SJCRH30 (cell line): ENCODE data around the gene GNAS. TPM values are rescaled to one million over a fixed set of nuclear protein-coding genes. Genes with fewer than 3 reads are reported as not detected.

Experiments
- DNase-seq, 2 experiments: peaks; one replicate each; pipeline ENCODE4 v3.0.0-alpha.2; 2015 to 2020
- H3K27ac ChIP-seq: fragments of 250-450 bp; sonication (Bioruptor Pico); 2 replicates; pipeline ENCODE4 v1.5.1; 2020; ENCODE audit warnings: mild to moderate bottlenecking, moderate library complexity
- H3K27me3 ChIP-seq: fragments of 250-450 bp; sonication (Bioruptor Pico); 2 replicates; pipeline ENCODE4 v1.5.1; 2020; ENCODE audit warnings: mild to moderate bottlenecking, moderate library complexity
- H3K36me3 ChIP-seq: fragments of 250-450 bp; sonication (Bioruptor Pico); 2 replicates; pipeline ENCODE4 v1.5.1; 2020; ENCODE audit warnings: mild to moderate bottlenecking, moderate library complexity
- H3K4me1 ChIP-seq: fragments of 250-450 bp; sonication (Bioruptor Pico); 2 replicates; pipeline ENCODE4 v1.5.1; 2020; ENCODE audit warnings: mild to moderate bottlenecking, moderate library complexity
- H3K4me3 ChIP-seq: fragments of 250-450 bp; sonication (Bioruptor Pico); 2 replicates; pipeline ENCODE4 v1.5.1; 2020; ENCODE audit warnings: mild to moderate bottlenecking, moderate library complexity
- H3K9me3 ChIP-seq: fragments of 250-450 bp; sonication (Bioruptor Pico); replicated peaks from 2 replicates; pipeline ENCODE4 v1.5.1; 2020; ENCODE audit warnings: mild to moderate bottlenecking, moderate library complexity
- total RNA-seq: library from RNA; depleted of rRNA; stranded (reverse); fragments of >200 nt; shearing (Covaris generic); gene quantifications from 2 replicates; pipeline ENCODE4 v1.2.3, GENCODE V29; 2014

Gene GNAS
- total RNA-seq, 1 experiment from 2014 or later: 2,094 TPM

DNA sequence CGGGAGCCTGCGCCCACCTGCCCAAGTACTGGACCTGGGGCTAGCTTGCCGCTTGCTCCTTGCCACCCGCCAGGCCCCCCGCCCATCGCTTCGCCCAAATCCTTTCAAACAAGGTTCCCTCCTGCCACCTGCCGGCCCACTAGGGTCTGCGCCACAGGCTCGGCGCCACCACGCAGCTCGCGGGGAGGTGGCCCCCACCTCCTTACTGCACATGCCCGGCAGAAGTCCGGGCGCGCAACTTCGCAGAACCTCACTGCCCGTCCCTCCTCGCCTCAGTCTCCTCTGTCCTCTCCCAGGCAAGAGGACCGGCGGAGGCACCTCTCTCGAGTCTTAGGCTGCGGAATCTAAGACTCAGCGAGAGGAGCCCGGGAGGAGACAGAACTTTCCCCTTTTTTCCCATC, 13.0 kb upstream of the GNAS start:
- H3K27me3 ChIP-seq: no peaks in the 10 kb centered on the region; the same call in 1 of the 2 replicates

DNA sequence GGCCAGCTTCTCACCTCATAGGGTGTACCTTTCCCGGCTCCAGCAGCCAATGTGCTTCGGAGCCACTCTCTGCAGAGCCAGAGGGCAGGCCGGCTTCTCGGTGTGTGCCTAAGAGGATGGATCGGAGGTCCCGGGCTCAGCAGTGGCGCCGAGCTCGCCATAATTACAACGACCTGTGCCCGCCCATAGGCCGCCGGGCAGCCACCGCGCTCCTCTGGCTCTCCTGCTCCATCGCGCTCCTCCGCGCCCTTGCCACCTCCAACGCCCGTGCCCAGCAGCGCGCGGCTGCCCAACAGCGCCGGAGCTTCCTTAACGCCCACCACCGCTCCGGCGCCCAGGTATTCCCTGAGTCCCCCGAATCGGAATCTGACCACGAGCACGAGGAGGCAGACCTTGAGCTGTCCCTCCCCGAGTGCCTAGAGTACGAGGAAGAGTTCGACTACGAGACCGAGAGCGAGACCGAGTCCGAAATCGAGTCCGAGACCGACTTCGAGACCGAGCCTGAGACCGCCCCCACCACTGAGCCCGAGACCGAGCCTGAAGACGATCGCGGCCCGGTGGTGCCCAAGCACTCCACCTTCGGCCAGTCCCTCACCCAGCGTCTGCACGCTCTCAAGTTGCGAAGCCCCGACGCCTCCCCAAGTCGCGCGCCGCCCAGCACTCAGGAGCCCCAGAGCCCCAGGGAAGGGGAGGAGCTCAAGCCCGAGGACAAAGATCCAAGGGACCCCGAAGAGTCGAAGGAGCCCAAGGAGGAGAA, 12.3 kb upstream of the GNAS start:
- DNase-seq: no peak
- Histone ChIP-seq H3K27me3 (no peaks in the 10 kb centered on the region), H3K36me3 (no peaks in the 10 kb centered on the region), H3K27ac (no peak overlapping the region), H3K4me1 (no peaks in the 10 kb centered on the region), H3K9me3 (no peaks in the 10 kb centered on the region), H3K4me3 (peak overlapping the region; percentile 36)

More for the DNA sequence above, 13.0 kb upstream of the GNAS start:
- Histone ChIP-seq H3K9me3 (no peaks in the 10 kb centered on the region), H3K27ac (no peak overlapping the region), H3K4me3 (peak overlapping the region; percentile 36), H3K4me1 (no peaks in the 10 kb centered on the region), H3K36me3 (no peaks in the 10 kb centered on the region)
- DNase-seq: peak; percentile 79 to 80

DNA sequence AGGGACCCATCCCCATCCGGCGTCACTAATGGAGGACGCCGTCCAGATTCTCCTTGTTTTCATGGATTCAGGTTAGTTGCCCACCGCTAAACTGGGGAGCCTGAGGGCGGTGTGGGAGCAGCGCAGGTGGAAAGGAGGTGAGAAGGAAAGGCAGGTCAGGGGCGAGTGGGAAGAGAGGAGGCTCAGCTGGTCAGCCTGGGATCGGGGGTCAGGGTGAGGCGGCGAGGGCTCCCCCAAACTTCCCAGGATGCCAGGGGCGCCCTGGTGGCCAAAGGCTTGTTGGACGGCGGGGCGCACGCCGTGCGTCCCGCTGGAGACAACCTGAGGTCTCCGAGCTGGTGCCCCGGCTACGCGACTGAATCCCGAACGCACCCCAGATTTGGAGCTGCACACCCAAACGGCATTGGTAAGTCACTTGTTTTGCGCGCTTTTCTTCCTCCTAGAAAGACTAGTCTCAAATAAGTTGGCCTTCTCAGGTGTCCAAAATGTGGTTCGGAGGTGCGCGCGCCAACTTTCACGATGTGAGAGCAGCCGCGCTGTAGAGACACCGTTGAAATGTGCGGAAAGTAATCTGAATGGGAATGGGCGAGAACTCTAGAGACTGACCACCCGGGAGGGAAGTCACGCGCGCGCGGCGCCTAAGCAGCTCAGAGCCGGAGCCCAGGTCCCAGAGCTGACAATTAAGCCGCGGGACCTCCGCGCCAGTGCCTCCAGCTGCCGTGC, 11.5 kb upstream of the GNAS start:
- no peak for DNase-seq
- Histone ChIP-seq H3K4me3 (no peak overlapping the region), H3K36me3 (no peaks in the 10 kb centered on the region), H3K4me1 (no peaks in the 10 kb centered on the region), H3K27me3 (no peaks in the 10 kb centered on the region), H3K27ac (no peak overlapping the region), H3K9me3 (no peaks in the 10 kb centered on the region)

DNA sequence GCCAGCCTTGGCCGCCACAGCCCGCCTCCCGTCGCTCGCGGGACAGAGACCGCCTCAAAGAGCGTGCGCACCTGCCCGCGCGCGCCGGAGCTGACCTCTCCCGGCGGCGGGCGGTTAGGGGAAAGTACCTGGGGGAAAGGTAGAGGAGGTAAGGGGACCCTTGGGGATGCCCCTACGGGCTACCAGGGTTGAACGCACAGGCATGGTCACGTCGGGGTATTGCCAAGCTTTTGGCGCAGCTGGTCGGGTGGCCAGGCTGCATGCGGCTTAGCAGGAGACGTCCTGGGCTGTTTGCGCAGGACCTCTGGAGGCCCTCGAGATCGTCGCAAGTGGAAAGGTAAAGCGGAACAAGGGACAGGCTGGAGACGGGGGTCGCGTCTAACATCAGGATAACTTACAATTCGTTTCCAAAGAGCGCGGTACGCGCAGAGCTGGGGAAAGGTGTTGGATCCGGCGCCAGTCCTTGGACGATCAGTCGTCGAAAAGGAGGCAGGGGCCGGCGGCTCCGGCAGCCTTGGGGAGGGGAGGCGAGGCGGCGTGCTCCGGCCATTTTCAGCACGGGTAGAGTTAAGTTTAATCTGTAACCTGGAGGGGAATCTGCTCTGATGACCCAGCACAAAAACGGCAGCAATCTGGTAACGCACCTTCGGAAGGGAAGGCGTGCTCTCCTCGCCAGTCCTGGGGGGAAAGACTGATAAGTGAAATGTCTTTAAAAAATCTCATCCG, 10.8 kb upstream of the GNAS start:
- no peak for DNase-seq
- H3K36me3 ChIP-seq: no peaks in the 10 kb centered on the region
- H3K4me3 ChIP-seq: no peak overlapping the region
- no peak overlapping the region for H3K27ac ChIP-seq
- H3K9me3 ChIP-seq: no peaks in the 10 kb centered on the region
- H3K4me1 ChIP-seq: no peaks in the 10 kb centered on the region
- 0 out of 2 replicates have a peak, but pooled peaks cover 5% of the 10 kb centered on the region for H3K27me3 ChIP-seq

DNA sequence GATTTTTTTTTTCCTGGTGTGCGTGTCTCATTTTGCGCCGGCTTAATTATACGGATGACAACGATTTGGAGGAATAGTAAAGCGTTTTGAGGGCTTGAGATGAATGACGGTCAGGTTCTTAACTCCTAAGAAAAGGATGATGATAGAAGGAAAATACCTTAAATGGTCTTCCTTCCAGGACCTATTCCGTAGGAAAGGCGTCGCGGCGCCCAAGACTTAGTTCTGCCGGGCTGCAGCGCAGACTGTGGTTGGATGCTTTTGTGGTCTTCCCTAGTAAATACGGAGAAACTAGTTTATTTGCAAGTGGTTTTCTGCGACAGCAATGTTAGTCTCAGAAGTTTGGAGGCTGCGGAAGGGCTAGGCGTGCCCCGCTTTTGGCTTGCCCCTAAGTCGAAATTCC, 10.2 kb upstream of the GNAS start:
- DNase-seq: no peak
- Histone ChIP-seq H3K36me3 (no peaks in the 10 kb centered on the region), H3K4me1 (no peaks in the 10 kb centered on the region), H3K9me3 (no peaks in the 10 kb centered on the region), H3K4me3 (no peak overlapping the region), H3K27ac (no peak overlapping the region), H3K27me3 (0 out of 2 replicates have a peak, but pooled peaks cover 5% of the 10 kb centered on the region)

DNA sequence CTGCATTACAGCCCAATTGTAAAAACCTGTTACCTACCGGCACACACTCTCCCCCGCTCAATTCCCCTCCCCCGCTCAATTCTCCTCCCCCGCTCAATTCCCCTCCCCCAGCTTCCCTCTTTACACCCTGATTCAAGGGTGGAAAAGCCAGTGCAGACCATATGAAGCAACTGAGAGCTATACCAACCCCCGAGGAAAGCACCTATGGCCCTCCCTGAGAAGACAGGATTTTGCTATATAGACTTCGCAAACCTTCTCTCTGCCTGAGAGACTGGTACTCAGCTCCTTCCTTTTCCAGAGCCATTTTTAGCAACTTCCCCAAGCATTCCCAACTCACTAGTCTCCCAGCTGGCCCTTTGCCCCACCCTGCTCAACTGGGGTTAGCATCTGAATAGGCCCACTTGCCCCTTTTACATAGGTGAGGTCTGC, 9.4 kb upstream of the GNAS start:
- Histone ChIP-seq H3K4me3 (no peak overlapping the region), H3K4me1 (no peaks in the 10 kb centered on the region), H3K36me3 (no peaks in the 10 kb centered on the region), H3K27ac (no peak overlapping the region), H3K27me3 (0 out of 2 replicates have a peak, but pooled peaks cover 5% of the 10 kb centered on the region), H3K9me3 (no peaks in the 10 kb centered on the region)
- no peak for DNase-seq

DNA sequence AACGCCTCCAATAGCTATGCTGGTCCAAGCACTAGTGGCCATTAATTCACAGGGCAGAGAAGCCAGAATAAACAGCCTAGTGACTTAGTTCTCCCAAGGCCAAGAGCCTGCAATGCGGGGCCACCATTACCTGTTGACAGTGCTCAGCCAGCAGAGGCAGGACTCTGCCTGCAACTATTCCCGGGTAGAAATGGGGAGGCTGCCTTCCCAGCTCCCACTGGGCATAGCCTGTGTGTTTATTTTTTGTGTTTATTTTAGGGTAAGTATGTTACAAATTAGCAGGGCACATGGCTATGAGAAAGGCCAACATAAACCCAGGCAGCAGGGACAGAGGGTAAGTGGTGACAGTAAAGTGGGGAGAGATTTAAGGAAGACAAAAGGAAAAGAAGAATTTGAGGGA, 6.8 kb upstream of the GNAS start:
- Histone ChIP-seq H3K36me3 (no peaks in the 10 kb centered on the region), H3K4me3 (no peak overlapping the region), H3K27ac (no peak overlapping the region), H3K4me1 (no peaks in the 10 kb centered on the region), H3K9me3 (no peaks in the 10 kb centered on the region), H3K27me3 (0 out of 2 replicates have a peak, but pooled peaks cover 5% of the 10 kb centered on the region)
- DNase-seq: no peak

DNA sequence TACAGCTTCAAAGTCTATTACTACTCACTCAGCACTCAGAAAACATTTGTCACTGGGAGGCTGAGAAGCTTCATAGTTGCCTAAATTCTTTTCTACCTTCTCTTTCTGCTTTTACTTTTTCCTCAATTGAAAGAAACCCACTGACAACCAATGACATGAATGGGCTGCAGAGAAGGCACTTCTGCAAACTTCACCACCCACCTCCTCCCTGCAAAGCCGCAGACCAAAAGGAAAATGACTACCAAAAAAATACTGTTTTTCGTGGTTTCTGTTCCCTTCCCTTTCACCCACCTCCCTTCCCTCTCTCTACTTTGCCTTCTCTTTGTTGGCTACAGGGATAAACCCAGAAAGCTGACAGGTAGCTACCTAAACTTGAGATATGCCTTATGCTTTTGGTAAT, 5.1 kb upstream of the GNAS start:
- Histone ChIP-seq H3K27me3 (0 out of 2 replicates have a peak, but pooled peaks cover 5% of the 10 kb centered on the region), H3K9me3 (no peaks in the 10 kb centered on the region; the same call in 1 of the 2 replicates), H3K4me3 (no peak overlapping the region), H3K36me3 (no peaks in the 10 kb centered on the region), H3K27ac (no peak overlapping the region), H3K4me1 (no peaks in the 10 kb centered on the region)
- no peak for DNase-seq

DNA sequence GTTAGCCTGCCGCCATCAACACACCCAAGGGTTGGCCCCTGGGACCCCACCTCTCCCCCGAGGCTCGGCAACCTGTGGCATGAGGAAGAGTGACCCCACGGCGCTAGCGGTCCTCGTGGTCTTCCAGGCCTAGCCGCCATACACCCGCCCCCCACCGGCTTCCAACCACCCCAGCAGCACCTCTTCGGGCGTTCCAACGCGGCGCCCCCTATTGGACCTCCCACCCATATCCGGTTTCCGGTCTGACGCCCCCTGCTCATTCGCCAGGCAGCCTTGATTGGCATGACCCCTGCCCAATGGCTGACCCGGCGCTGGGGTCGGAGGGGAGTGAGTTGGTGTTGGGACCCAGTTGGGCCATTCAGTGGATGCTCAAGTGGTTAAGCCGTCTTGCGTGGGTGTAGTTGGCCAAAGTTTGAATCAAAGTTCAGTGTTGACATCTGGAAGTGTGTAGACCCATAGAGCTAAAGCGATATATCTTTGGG, 1.8 kb upstream of the GNAS start, which contains the start of gene GNAS-AS1:
TSS of gene GNAS-AS1 (minus strand) at position 210 of the 482 bp plus-strand sequence.
- DNase-seq: no peak
- no peaks in the 10 kb centered on the region for H3K4me1 ChIP-seq
- no peak within 1 kb of the TSS for H3K27ac ChIP-seq
- 0 out of 2 replicates have a peak, but pooled peaks cover 5% of the 10 kb centered on the region for H3K27me3 ChIP-seq
- no peaks in the 10 kb centered on the region for H3K36me3 ChIP-seq
- no peak within 1 kb of the TSS for H3K4me3 ChIP-seq
- H3K9me3 ChIP-seq: no peaks in the 10 kb centered on the region; the same call in 1 of the 2 replicates

DNA sequence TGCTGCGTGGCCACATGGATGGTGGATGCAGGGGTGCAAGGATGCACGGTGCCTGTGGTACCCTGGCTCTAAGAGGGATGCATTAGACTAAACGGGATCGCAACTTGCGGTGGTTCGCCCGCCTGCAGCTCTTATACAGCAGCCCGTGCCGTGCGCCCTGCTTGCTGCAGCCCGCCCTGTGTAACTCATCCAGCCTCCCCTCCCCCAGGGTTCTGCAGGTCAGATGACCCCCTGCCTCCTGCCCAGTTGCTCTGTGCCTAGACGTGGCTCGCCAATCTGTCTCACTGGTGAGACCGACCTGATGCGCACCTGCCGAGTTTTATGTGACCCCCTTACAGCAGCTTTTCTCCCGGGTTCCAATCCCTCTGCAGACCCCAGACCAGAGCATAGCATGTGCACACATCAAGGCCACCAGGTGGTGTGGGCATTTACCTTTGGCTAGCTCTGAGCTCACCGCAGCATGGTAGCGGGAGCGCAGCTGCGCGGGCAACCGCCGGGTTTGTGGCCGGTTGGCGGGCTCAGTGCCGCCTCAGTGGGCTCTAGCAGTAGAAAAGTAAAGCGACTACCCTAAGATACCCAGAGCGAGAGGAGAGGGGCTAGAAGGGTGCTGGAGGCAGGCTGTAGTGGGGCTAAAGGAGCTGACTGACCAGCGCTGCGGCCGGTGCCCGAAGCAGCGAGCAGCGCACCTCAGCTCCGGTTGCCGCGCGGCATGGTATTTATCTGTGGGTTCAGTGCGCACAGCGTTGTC, 1.1 kb upstream of the GNAS start:
- no peak overlapping the region for H3K4me3 ChIP-seq
- no peak overlapping the region for H3K27ac ChIP-seq
- H3K36me3 ChIP-seq: no peaks in the 10 kb centered on the region
- no peaks in the 10 kb centered on the region; the same call in 1 of the 2 replicates for H3K9me3 ChIP-seq
- H3K4me1 ChIP-seq: no peaks in the 10 kb centered on the region
- 0 out of 2 replicates have a peak, but pooled peaks cover 4% of the 10 kb centered on the region for H3K27me3 ChIP-seq
- no peak for DNase-seq

DNA sequence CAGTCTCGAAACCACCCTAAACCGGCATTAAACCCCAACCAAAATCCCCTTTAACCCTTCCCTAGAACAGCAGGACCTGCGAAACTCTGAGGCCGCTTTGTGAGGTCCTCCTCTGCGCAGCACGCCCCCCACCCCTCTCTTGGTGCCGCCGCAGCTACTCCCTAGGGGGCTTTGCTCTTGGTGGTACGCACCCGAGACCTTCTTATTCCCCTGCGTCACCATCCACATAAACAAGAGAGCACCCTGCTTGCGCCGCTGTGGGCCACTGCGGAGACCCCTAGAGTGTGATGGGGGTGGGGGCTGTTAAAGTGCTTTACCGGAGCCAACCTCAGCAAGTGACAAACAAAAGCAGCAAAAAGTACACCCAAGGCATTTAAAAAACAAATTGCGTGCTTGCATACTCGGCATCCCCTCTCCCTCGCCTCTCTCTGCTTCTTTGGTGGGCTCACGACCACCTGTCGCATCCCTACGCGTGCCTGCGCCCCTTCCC, 502 bp upstream of the GNAS start:
- Histone ChIP-seq H3K9me3 (no peaks in the 10 kb centered on the region; the same call in 1 of the 2 replicates), H3K4me3 (no peak overlapping the region), H3K4me1 (no peaks in the 10 kb centered on the region), H3K36me3 (no peaks in the 10 kb centered on the region), H3K27me3 (no peaks in the 10 kb centered on the region; the same call in 1 of the 2 replicates), H3K27ac (no peak overlapping the region)
- no peak for DNase-seq

DNA sequence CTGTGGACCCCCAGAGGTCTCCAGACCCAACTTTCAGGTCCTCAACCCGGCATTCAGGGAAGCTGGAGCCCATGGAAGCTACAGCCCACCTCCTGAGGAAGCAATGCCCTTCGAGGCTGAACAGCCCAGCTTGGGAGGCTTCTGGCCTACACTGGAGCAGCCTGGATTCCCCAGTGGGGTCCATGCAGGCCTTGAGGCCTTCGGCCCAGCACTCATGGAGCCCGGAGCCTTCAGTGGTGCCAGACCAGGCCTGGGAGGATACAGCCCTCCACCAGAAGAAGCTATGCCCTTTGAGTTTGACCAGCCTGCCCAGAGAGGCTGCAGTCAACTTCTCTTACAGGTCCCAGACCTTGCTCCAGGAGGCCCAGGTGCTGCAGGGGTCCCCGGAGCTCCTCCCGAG, 950 bp downstream of the GNAS start:
- Histone ChIP-seq H3K27ac (no peak overlapping the region), H3K27me3 (peaks cover 3% of the 10 kb centered on the region; the same call in 1 of the 2 replicates), H3K4me1 (no peaks in the 10 kb centered on the region), H3K36me3 (no peaks in the 10 kb centered on the region), H3K9me3 (no peaks in the 10 kb centered on the region; the same call in 1 of the 2 replicates), H3K4me3 (no peak overlapping the region)
- DNase-seq: no peak

DNA sequence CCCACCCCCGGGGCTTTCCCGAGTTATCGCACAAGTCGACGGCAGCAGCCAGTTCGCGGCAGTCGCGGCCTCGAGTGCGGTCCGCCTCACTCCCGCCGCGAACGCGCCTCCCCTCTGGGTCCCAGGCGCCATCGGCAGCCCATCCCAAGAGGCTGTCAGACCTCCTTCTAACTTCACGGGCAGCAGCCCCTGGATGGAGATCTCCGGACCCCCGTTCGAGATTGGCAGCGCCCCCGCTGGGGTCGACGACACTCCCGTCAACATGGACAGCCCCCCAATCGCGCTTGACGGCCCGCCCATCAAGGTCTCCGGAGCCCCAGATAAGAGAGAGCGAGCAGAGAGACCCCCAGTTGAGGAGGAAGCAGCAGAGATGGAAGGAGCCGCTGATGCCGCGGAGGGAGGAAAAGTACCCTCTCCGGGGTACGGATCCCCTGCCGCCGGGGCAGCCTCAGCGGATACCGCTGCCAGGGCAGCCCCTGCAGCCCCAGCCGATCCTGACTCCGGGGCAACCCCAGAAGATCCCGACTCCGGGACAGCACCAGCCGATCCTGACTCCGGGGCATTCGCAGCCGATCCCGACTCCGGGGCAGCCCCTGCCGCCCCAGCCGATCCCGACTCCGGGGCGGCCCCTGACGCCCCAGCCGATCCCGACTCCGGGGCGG, 1.6 kb downstream of the GNAS start:
- no peak for DNase-seq
- peaks cover 3% of the 10 kb centered on the region; the same call in 1 of the 2 replicates for H3K27me3 ChIP-seq
- H3K27ac ChIP-seq: no peak overlapping the region
- H3K4me3 ChIP-seq: no peak overlapping the region
- no peaks in the 10 kb centered on the region for H3K36me3 ChIP-seq
- no peaks in the 10 kb centered on the region for H3K4me1 ChIP-seq
- H3K9me3 ChIP-seq: no peaks in the 10 kb centered on the region; the same call in 1 of the 2 replicates
